Neural cell (in vitro differentiated cells): ENCODE results near the gene HSPB6. TPM values are rescaled to one million over a fixed set of nuclear protein-coding genes. Genes with fewer than 3 reads are reported as not detected.

Source experiments
- H2AFZ ChIP-seq: fragments of 200-600, 300-800 bp; sonication (generic), shearing (Covaris generic); 2 replicates; pipeline ENCODE4 v1.6.0; 2014; ENCODE audit warnings: low read depth, mild to moderate bottlenecking, antibody characterized with exemption, low read length, moderate library complexity
- H3F3A ChIP-seq: fragments of 200-600 bp; shearing (Covaris generic); 2 replicates; pipeline ENCODE4 v1.6.1; 2016; ENCODE audit warnings: mild to moderate bottlenecking, moderate library complexity, mixed read lengths, antibody characterized with exemption, low read length; ENCODE audit not compliant: insufficient read depth, poor library complexity, severe bottlenecking
- H3K27ac ChIP-seq: fragments of 200-600, 300-800 bp; sonication (generic), shearing (Covaris generic); 2 replicates; pipeline ENCODE4 v1.5.1; 2014; ENCODE audit warnings: mild to moderate bottlenecking, low read length, moderate library complexity
- H3K27me3 ChIP-seq: fragments of 300-800, 200-600 bp; sonication (generic), shearing (Covaris generic); 2 replicates; pipeline ENCODE4 v1.6.0; 2014; ENCODE audit warnings: mild to moderate bottlenecking, low read depth, low read length, moderate library complexity; ENCODE audit not compliant: insufficient read depth
- H3K36me3 ChIP-seq: fragments of 300-800, 200-600 bp; sonication (generic), shearing (Covaris generic); 2 replicates; pipeline ENCODE4 v1.5.1; 2014; ENCODE audit warnings: mild to moderate bottlenecking, antibody characterized with exemption, low read length, moderate library complexity; ENCODE audit not compliant: insufficient read depth
- H3K4me2 ChIP-seq: fragments of 300-800, 200-600 bp; sonication (generic), shearing (Covaris generic); 2 replicates; pipeline ENCODE4 v1.6.0; 2014; ENCODE audit warnings: mild to moderate bottlenecking, low read length
- H3K4me3 ChIP-seq: fragments of 300-800, 200-600 bp; sonication (generic), shearing (Covaris generic); 2 replicates; pipeline ENCODE4 v1.5.1; 2014; ENCODE audit warnings: mild to moderate bottlenecking, low read length, moderate library complexity
- H3K79me2 ChIP-seq: fragments of 200-600 bp; shearing (Covaris generic); replicated peaks from 2 replicates; pipeline ENCODE4 v1.6.0; 2014; ENCODE audit warnings: mild to moderate bottlenecking, low read length, moderate library complexity; ENCODE audit not compliant: insufficient read depth
- H3K9ac ChIP-seq: fragments of 300-800, 200-600 bp; sonication (generic), shearing (Covaris generic); 2 replicates; pipeline ENCODE4 v1.6.1; 2016; ENCODE audit warnings: mild to moderate bottlenecking, low read length, mixed read lengths
- H3K9me2 ChIP-seq: fragments of 200-600 bp; shearing (Covaris generic); 2 replicates; pipeline ENCODE4 v1.6.1; 2016; ENCODE audit warnings: mild to moderate bottlenecking, low read length, mixed read lengths; ENCODE audit not compliant: insufficient read depth
- H3K9me3 ChIP-seq: fragments of 200-600, 300-800 bp; sonication (generic), shearing (Covaris generic); 2 replicates; pipeline ENCODE4 v1.6.1; 2016; ENCODE audit warnings: mild to moderate bottlenecking, mixed run types, low read length, moderate library complexity, mixed read lengths
- H4K20me1 ChIP-seq: fragments of 200-600 bp; shearing (Covaris generic); 2 replicates; pipeline ENCODE4 v1.6.1; 2016; ENCODE audit warnings: mild to moderate bottlenecking, mixed run types; ENCODE audit not compliant: insufficient read depth
- CTCF ChIP-seq: fragments of 450-650 bp; IDR thresholded peaks from 2 replicates; pipeline ENCODE4 v1.5.1; 2014; ENCODE audit warnings: antibody characterized with exemption, mild to moderate bottlenecking, moderate library complexity; ENCODE audit not compliant: poor library complexity, severe bottlenecking
- EP300 ChIP-seq: fragments of 450-650 bp; conservative IDR thresholded peaks from 2 replicates; pipeline ENCODE4 v1.6.1; 2014; ENCODE audit warnings: antibody characterized with exemption, mild to moderate bottlenecking, moderate library complexity; ENCODE audit not compliant: poor library complexity, severe bottlenecking
- EZH2 ChIP-seq: fragments of 200-600, 300-800 bp; shearing (Covaris generic), sonication (generic); IDR thresholded peaks from 2 replicates; pipeline ENCODE4 v1.6.1; 2014; ENCODE audit warnings: antibody characterized with exemption, low read length, borderline replicate concordance, mild to moderate bottlenecking; ENCODE audit not compliant: insufficient read depth, poor library complexity, severe bottlenecking
- MXI1 ChIP-seq: fragments of 450-650 bp; conservative IDR thresholded peaks from 2 replicates; pipeline ENCODE4 v1.6.1; 2014; ENCODE audit warnings: antibody characterized with exemption, mild to moderate bottlenecking; ENCODE audit not compliant: poor library complexity, severe bottlenecking
- POLR2AphosphoS5 ChIP-seq: IDR thresholded peaks from 2 replicates; pipeline ENCODE4 v1.6.1; 2012
- RAD21 ChIP-seq: fragments of 450-650 bp; conservative IDR thresholded peaks from 2 replicates; pipeline ENCODE4 v1.6.1; 2014; ENCODE audit warnings: antibody characterized with exemption, mild to moderate bottlenecking, moderate library complexity
- SMC3 ChIP-seq: fragments of 450-650 bp; conservative IDR thresholded peaks from 2 replicates; pipeline ENCODE4 v1.6.1; 2014; ENCODE audit warnings: antibody characterized with exemption, mild to moderate bottlenecking, moderate library complexity; ENCODE audit not compliant: poor library complexity
- TAF1 ChIP-seq: IDR thresholded peaks from 2 replicates; pipeline ENCODE4 v1.6.1; 2012; ENCODE audit warnings: low read depth
- polyA plus RNA-seq: library from polyadenylated mRNA; depleted of rRNA; stranded (reverse); fragments of >200 nt; gene quantifications from 2 replicates; pipeline ENCODE4 v1.2.3, GENCODE V29; 2014
- TF ChIP-seq, protein P1 (sequence below): IDR thresholded peaks from 2 replicates; pipeline ENCODE4 v1.6.1; 2012; ENCODE audit warnings: borderline replicate concordance

Gene HSPB6
- polyA plus RNA-seq, 1 donor from 2014 or later = not detected

GRCh38 chr19:35757749-35758608 is 1.1 kb upstream of the HSPB6 start, which contains the start of gene PROSER3:
PROSER3 (plus strand) TSS chr19:35758176; CDS start chr19:35758216, 40 bp downstream.
- no peaks in the 10 kb centered on the region for H4K20me1 ChIP-seq
- H3K9ac ChIP-seq = peak within 1 kb of the TSS; percentile 76
- peaks cover 15% of the 10 kb centered on the region for H3K79me2 ChIP-seq
- H3K4me2 ChIP-seq = peak within 1 kb of the TSS; percentile 59
- peak within 1 kb of the TSS; percentile 90 for H2AFZ ChIP-seq
- H3K9me3 ChIP-seq = no peaks in the 10 kb centered on the region
- H3K27me3 ChIP-seq = no peaks in the 10 kb centered on the region
- H3K9me2 ChIP-seq = no peaks in the 10 kb centered on the region
- no peaks in the 10 kb centered on the region for H3F3A ChIP-seq
- H3K36me3 ChIP-seq = peaks cover 8% of the 10 kb centered on the region
- H3K4me3 ChIP-seq = peak within 1 kb of the TSS; percentile 91
- H3K27ac ChIP-seq = peak within 1 kb of the TSS; percentile 80
- TF ChIP-seq EZH2 (no peak), EP300 (peak; percentile 41), RAD21 (no peak), CTCF (peak; percentile 35), SMC3 (peak; percentile 35), POLR2AphosphoS5 (peak; percentile 76), MXI1 (peak; percentile 88), TAF1 (no peak)
- TF ChIP-seq, protein P1, sequence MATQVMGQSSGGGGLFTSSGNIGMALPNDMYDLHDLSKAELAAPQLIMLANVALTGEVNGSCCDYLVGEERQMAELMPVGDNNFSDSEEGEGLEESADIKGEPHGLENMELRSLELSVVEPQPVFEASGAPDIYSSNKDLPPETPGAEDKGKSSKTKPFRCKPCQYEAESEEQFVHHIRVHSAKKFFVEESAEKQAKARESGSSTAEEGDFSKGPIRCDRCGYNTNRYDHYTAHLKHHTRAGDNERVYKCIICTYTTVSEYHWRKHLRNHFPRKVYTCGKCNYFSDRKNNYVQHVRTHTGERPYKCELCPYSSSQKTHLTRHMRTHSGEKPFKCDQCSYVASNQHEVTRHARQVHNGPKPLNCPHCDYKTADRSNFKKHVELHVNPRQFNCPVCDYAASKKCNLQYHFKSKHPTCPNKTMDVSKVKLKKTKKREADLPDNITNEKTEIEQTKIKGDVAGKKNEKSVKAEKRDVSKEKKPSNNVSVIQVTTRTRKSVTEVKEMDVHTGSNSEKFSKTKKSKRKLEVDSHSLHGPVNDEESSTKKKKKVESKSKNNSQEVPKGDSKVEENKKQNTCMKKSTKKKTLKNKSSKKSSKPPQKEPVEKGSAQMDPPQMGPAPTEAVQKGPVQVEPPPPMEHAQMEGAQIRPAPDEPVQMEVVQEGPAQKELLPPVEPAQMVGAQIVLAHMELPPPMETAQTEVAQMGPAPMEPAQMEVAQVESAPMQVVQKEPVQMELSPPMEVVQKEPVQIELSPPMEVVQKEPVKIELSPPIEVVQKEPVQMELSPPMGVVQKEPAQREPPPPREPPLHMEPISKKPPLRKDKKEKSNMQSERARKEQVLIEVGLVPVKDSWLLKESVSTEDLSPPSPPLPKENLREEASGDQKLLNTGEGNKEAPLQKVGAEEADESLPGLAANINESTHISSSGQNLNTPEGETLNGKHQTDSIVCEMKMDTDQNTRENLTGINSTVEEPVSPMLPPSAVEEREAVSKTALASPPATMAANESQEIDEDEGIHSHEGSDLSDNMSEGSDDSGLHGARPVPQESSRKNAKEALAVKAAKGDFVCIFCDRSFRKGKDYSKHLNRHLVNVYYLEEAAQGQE = no peak

- Histone ChIP-seq H2AFZ (no peak overlapping the region), H4K20me1 (no peaks in the 10 kb centered on the region), H3K27ac (peak overlapping the region; percentile 28)
Measured at GRCh38 chr19:35757231-35757748, 461 bp upstream of the HSPB6 start.

More at GRCh38 chr19:35757231-35757748, 461 bp upstream of the HSPB6 start:
- peaks cover 15% of the 10 kb centered on the region for H3K79me2 ChIP-seq
- peak overlapping the region; percentile 50 for H3K9ac ChIP-seq
- no peak for TF ChIP-seq TAF1
- TF ChIP-seq EZH2 = no peak
- TF ChIP-seq, protein P1 = no peak
- no peak for TF ChIP-seq MXI1
- no peak for TF ChIP-seq SMC3
- TF ChIP-seq CTCF = no peak
- TF ChIP-seq POLR2AphosphoS5 = no peak
- no peak for TF ChIP-seq RAD21
- no peak for TF ChIP-seq EP300
- no peaks in the 10 kb centered on the region for H3K9me2 ChIP-seq
- H3K4me3 ChIP-seq = peak overlapping the region; percentile 91
- H3K36me3 ChIP-seq = peaks cover 8% of the 10 kb centered on the region
- no peaks in the 10 kb centered on the region for H3K27me3 ChIP-seq
- no peaks in the 10 kb centered on the region for H3K9me3 ChIP-seq
- H3F3A ChIP-seq = no peaks in the 10 kb centered on the region
- no peak overlapping the region for H3K4me2 ChIP-seq
